PFSK-1 (cell line): ENCODE results near the gene RBM33.

ENCODE experiments used
- FOXP2 ChIP-seq: optimal IDR thresholded peaks from 2 replicates; pipeline ENCODE3; 2011; ENCODE audit warnings: borderline replicate concordance, control low read depth, inconsistent platforms; ENCODE audit not compliant: insufficient read depth; ENCODE audit errors: extremely low read length, extremely low read depth
- POLR2AphosphoS5 ChIP-seq: IDR thresholded peaks from 2 replicates; pipeline ENCODE4 v1.6.1; 2012; ENCODE audit warnings: low read depth, mild to moderate bottlenecking, control low read depth, low read length, moderate library complexity
- SIN3A ChIP-seq: IDR thresholded peaks from 2 replicates; pipeline ENCODE4 v1.6.1; 2012; ENCODE audit warnings: mild to moderate bottlenecking, low read length, moderate library complexity, borderline replicate concordance; ENCODE audit not compliant: insufficient read depth
- TAF1 ChIP-seq: IDR thresholded peaks from 2 replicates; pipeline ENCODE4 v1.6.1; 2012; ENCODE audit warnings: low read length, control low read depth, borderline replicate concordance; ENCODE audit not compliant: insufficient read depth
- TF ChIP-seq, protein P1 (sequence below), 2 experiments: IDR thresholded peaks; 2 replicates each; pipeline versions ENCODE4 v1.6.1 to v1.8.0; 2011 to 2012; ENCODE audit warnings: low read depth in 2 of 2, low read length in 2 of 2, control low read depth in 1 of 2, inconsistent platforms in 1 of 2, mild to moderate bottlenecking in 1 of 2, moderate library complexity in 1 of 2; ENCODE audit not compliant: insufficient read depth in 1 of 2

The RBM33 gene

DNA sequence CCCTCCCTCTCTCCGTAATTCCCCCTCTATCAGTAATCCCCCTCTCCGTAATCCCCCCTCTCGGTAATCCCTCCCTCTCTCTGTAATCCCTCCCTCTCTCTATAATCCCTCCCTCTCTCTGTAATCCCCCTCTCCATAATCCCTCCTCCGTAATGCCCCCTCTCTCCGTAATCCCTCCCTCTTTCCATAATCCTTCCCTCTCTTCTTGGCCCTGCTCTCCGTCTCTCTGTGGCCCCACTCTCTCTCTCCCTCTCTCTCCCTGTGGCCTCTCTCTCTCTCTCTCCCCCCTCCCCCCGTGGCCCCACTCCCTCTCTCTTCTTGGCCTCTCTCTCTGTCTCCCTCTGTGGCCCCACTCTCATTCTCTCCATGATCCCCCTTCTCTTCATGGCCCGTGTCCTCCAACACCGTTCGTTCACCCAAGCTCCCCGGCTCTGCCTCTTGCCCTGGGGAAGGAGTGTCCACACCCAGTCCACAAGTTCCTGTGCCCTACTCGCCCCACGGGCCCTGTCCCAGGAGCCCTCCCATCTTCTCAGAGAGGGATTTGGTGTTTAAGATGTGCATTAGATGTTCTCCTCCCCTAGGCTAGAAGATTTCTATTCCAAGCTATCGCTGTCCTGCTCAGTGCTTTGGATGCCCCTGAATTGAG is 148.0 kb downstream of the RBM33 start:
- TF ChIP-seq TAF1 (no peak), FOXP2 (no peak), POLR2AphosphoS5 (no peak), SIN3A (no peak)
- TF ChIP-seq, protein P1, sequence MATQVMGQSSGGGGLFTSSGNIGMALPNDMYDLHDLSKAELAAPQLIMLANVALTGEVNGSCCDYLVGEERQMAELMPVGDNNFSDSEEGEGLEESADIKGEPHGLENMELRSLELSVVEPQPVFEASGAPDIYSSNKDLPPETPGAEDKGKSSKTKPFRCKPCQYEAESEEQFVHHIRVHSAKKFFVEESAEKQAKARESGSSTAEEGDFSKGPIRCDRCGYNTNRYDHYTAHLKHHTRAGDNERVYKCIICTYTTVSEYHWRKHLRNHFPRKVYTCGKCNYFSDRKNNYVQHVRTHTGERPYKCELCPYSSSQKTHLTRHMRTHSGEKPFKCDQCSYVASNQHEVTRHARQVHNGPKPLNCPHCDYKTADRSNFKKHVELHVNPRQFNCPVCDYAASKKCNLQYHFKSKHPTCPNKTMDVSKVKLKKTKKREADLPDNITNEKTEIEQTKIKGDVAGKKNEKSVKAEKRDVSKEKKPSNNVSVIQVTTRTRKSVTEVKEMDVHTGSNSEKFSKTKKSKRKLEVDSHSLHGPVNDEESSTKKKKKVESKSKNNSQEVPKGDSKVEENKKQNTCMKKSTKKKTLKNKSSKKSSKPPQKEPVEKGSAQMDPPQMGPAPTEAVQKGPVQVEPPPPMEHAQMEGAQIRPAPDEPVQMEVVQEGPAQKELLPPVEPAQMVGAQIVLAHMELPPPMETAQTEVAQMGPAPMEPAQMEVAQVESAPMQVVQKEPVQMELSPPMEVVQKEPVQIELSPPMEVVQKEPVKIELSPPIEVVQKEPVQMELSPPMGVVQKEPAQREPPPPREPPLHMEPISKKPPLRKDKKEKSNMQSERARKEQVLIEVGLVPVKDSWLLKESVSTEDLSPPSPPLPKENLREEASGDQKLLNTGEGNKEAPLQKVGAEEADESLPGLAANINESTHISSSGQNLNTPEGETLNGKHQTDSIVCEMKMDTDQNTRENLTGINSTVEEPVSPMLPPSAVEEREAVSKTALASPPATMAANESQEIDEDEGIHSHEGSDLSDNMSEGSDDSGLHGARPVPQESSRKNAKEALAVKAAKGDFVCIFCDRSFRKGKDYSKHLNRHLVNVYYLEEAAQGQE (IDR thresholded peaks at IDR 0.05; ENCODE audit: insufficient read depth in 1 of 2, low read depth in 2 of 2, low read length in 2 of 2), result no peak

DNA sequence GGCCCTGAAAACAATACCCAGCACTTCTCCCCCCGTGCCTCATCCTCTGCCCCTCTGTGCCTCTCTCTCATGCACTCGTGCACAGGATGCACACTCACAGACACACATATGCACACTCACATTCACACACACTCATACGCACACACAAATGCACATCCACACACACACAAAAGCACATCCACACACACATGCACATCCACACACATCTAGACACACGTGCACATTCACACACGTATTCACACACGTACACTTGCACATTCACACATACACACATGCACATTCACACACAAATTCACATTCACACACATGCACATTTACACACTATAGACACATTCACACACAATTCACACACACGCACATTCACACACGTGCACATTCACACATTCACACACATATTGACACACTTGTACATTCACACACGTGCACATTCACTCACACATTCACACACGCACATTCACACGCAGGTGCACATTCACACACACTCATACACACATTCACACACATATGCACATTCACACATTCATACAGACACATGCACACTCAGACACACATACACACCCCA is 148.6 kb downstream of the RBM33 start:
- TF ChIP-seq TAF1 (no peak), FOXP2 (no peak), POLR2AphosphoS5 (no peak), SIN3A (no peak)
- TF ChIP-seq, protein P1 (IDR thresholded peaks at IDR 0.05; ENCODE audit: insufficient read depth in 1 of 2, low read depth in 2 of 2, low read length in 2 of 2), result no peak

DNA sequence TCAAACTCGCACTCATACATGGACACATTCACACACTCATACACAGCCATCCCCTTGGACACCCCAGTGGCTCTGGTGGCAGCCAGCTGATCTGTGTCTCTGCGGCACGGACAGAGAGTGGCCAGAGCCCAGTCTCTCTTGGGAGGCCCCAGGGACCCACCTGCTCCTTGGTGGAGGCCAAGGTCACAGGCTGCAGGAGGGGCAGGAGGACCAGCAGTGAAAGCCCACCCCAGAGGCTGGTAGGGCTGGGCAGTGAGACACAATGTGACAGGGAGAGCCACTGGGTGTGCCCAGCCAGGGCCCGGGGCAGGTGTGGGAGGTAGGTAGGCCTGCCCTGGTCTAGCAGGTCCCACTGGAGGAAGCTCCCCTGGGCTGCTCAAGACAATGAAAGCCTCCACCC is 149.3 kb downstream of the RBM33 start:
- no peak for TF ChIP-seq TAF1
- TF ChIP-seq, protein P1 (IDR thresholded peaks at IDR 0.05; ENCODE audit: insufficient read depth in 1 of 2, low read depth in 2 of 2, low read length in 2 of 2), result no peak
- TF ChIP-seq POLR2AphosphoS5, result no peak
- TF ChIP-seq FOXP2, result no peak
- no peak for TF ChIP-seq SIN3A

DNA sequence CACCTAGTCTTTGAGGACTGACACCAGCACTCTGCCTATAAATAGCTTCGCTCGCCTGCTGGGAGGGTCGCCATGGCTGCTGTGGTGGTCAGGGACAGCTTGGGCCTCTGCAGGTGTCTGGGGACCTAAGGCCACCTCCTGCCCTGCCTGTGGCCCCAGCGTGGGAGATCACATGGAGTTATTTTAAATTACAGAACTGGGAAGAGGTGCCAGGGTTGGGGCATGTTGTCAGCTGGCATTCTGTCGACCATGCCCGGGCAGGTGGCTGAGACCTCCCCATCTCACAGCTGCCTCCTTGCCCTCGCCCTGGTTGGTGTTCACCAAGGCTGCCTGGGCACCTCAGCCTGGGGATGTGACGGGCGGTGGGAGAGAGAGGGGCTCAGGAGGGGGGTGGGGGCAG is 149.7 kb downstream of the RBM33 start:
- TF ChIP-seq POLR2AphosphoS5 (no peak), SIN3A (no peak), FOXP2 (no peak), TAF1 (no peak)
- TF ChIP-seq, protein P1 (IDR thresholded peaks at IDR 0.05; ENCODE audit: insufficient read depth in 1 of 2, low read depth in 2 of 2, low read length in 2 of 2), result no peak
